Suprapubic skin (tissue), 4 donors: ENCODE results near the gene ADGRF1.

Source experiments
- CTCF ChIP-seq, 2 donors: fragments of 200-600 bp in 1 of 2; fragments of 450-650 bp in 1 of 2; sonication (generic) in 1 of 2; IDR thresholded peaks; one replicate each; pipeline ENCODE4 v1.5.1; 2016 to 2019; ENCODE audit warnings: antibody characterized with exemption in 2 of 2, mild to moderate bottlenecking in 1 of 2, moderate library complexity in 1 of 2
- EP300 ChIP-seq: sonication (generic); formaldehyde crosslinking; IDR thresholded peaks from one replicate; pipeline ENCODE4 v1.6.1; 2017; ENCODE audit warnings: antibody characterized with exemption
- POLR2A ChIP-seq, 2 donors: fragments of 450-650 bp; IDR thresholded peaks; one replicate each; pipeline ENCODE4 v1.6.1; 2017; ENCODE audit warnings: antibody characterized with exemption in 2 of 2, mild to moderate bottlenecking in 2 of 2, moderate library complexity in 2 of 2
- POLR2AphosphoS5 ChIP-seq, 3 donors: sonication (generic); formaldehyde crosslinking; IDR thresholded peaks; one replicate each; pipeline ENCODE4 v1.6.1; 2017; ENCODE audit warnings: antibody characterized with exemption in 3 of 3

DNA sequence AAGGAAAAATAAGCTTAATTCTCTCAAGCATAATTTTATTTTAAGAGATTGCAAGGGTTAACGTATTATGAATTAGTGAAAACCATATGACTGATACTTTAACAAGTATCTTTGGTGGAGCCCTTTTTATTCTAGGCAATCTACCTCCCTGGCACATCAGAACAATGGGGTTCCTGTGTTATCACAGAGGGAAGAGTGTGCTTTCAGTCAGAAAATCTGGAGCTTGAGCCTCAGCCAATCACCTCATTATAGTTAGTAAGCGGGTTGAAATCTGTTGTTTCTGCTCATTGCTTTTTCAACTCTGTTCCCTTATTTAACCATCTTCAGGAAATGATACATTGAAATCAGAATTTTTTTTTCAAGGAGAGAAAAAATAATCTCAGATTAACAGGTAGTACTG is 391 bp downstream of the ADGRF1 start:
- no peak for TF ChIP-seq POLR2A (IDR thresholded peaks at IDR 0.05)
- no peak for TF ChIP-seq CTCF (IDR thresholded peaks at IDR 0.05)
- TF ChIP-seq POLR2AphosphoS5 (IDR thresholded peaks at IDR 0.05), result no peak
- no peak for TF ChIP-seq EP300
